Loucy (cell line): ENCODE results near the gene TMEM169.

Experiments used
- H2AFZ ChIP-seq: fragments of 200-600 bp; sonication (generic); 2 replicates; pipeline ENCODE4 v1.6.0; 2016; ENCODE audit warnings: antibody characterized with exemption, mild to moderate bottlenecking, low read length, moderate library complexity
- H3F3A ChIP-seq: fragments of 200-600 bp; 2 replicates; pipeline ENCODE4 v1.6.0; 2016; ENCODE audit warnings: antibody characterized with exemption, low read depth, mild to moderate bottlenecking
- H3K27me3 ChIP-seq: fragments of 200-600 bp; sonication (generic); 2 replicates; pipeline ENCODE4 v1.6.1; 2014; ENCODE audit warnings: low read length, mild to moderate bottlenecking; ENCODE audit not compliant: insufficient read depth, poor library complexity, severe bottlenecking
- H3K36me3 ChIP-seq: fragments of 200-600 bp; sonication (generic); 2 replicates; pipeline ENCODE4 v1.6.1; 2016; ENCODE audit warnings: low read length; ENCODE audit not compliant: insufficient read depth
- H3K4me1 ChIP-seq: fragments of 200-600 bp; sonication (generic); 2 replicates; pipeline ENCODE4 v1.5.1; 2014; ENCODE audit warnings: low read length, mild to moderate bottlenecking; ENCODE audit not compliant: insufficient read depth, poor library complexity, severe bottlenecking
- H3K4me2 ChIP-seq: fragments of 200-600 bp; sonication (generic); 2 replicates; pipeline ENCODE4 v1.6.0; 2014; ENCODE audit warnings: antibody characterized with exemption, low read length, low read depth, mild to moderate bottlenecking; ENCODE audit not compliant: poor library complexity, severe bottlenecking
- H3K4me3 ChIP-seq: fragments of 200-600 bp; sonication (generic); 2 replicates; pipeline ENCODE4 v1.5.1; 2014; ENCODE audit warnings: low read length, mild to moderate bottlenecking, mixed read lengths; ENCODE audit not compliant: poor library complexity, severe bottlenecking
- H3K79me2 ChIP-seq: fragments of 200-600 bp; sonication (generic); 2 replicates; pipeline ENCODE4 v1.6.1; 2014; ENCODE audit warnings: low read length; ENCODE audit not compliant: insufficient read depth
- H3K9ac ChIP-seq: fragments of 200-600 bp; sonication (generic); 2 replicates; pipeline ENCODE4 v1.6.0; 2014; ENCODE audit warnings: mild to moderate bottlenecking, low read depth, low read length, moderate library complexity; ENCODE audit not compliant: poor library complexity, severe bottlenecking
- H3K9me2 ChIP-seq: fragments of 200-600 bp; sonication (generic); replicated peaks from 2 replicates; pipeline ENCODE4 v1.6.1; 2016; ENCODE audit warnings: low read depth, low read length, mixed read lengths
- H3K9me3 ChIP-seq: fragments of 200-600 bp; sonication (generic); 2 replicates; pipeline ENCODE4 v1.6.1; 2014; ENCODE audit warnings: mild to moderate bottlenecking, antibody characterized with exemption, low read length, low read depth; ENCODE audit not compliant: insufficient read depth
- H4K20me1 ChIP-seq: fragments of 200-600 bp; sonication (generic); 2 replicates; pipeline ENCODE4 v1.6.0; 2014; ENCODE audit warnings: antibody characterized with exemption, low read length, mild to moderate bottlenecking; ENCODE audit not compliant: insufficient read depth, poor library complexity, severe bottlenecking
- CTCF ChIP-seq: fragments of 200-600 bp; sonication (generic); conservative IDR thresholded peaks from 2 replicates; pipeline ENCODE4 v1.5.1; 2014; ENCODE audit warnings: mild to moderate bottlenecking, antibody characterized with exemption, low read length
- EZH2phosphoT487 ChIP-seq: fragments of 200-600 bp; IDR thresholded peaks from 2 replicates; pipeline ENCODE4 v1.6.1; 2018; ENCODE audit warnings: antibody characterized with exemption, mild to moderate bottlenecking, moderate library complexity, borderline replicate concordance

TMEM169 gene

GRCh38 chr2:216131175-216131926 lies 49.6 kb downstream of the TMEM169 start:
- no peaks in the 10 kb centered on the region for H3K27me3 ChIP-seq
- H3K9ac ChIP-seq: no peak overlapping the region
- H4K20me1 ChIP-seq: peaks cover 43% of the 10 kb centered on the region
- no peaks in the 10 kb centered on the region for H3F3A ChIP-seq
- H3K79me2 ChIP-seq: peaks cover 57% of the 10 kb centered on the region
- H2AFZ ChIP-seq: no peak overlapping the region
- no peaks in the 10 kb centered on the region for H3K4me1 ChIP-seq
- H3K36me3 ChIP-seq: peaks cover 92% of the 10 kb centered on the region
- no peak overlapping the region for H3K4me3 ChIP-seq
- no peak overlapping the region for H3K4me2 ChIP-seq
- H3K9me3 ChIP-seq: no peaks in the 10 kb centered on the region
- no peaks in the 10 kb centered on the region for H3K9me2 ChIP-seq
- TF ChIP-seq CTCF (no peak), EZH2phosphoT487 (no peak)

GRCh38 chr2:216132585-216132984 lies 50.9 kb downstream of the TMEM169 start:
- no peak for TF ChIP-seq CTCF
- TF ChIP-seq EZH2phosphoT487: no peak
- H3K9ac ChIP-seq: no peak overlapping the region
- H3K9me2 ChIP-seq: no peaks in the 10 kb centered on the region
- peaks cover 32% of the 10 kb centered on the region for H4K20me1 ChIP-seq
- H3K27me3 ChIP-seq: no peaks in the 10 kb centered on the region
- no peaks in the 10 kb centered on the region for H3F3A ChIP-seq
- H3K4me2 ChIP-seq: no peak overlapping the region
- peaks cover 92% of the 10 kb centered on the region for H3K36me3 ChIP-seq
- H3K4me1 ChIP-seq: no peaks in the 10 kb centered on the region
- H3K4me3 ChIP-seq: no peak overlapping the region
- no peak overlapping the region for H2AFZ ChIP-seq
- H3K9me3 ChIP-seq: no peaks in the 10 kb centered on the region
- H3K79me2 ChIP-seq: peaks cover 52% of the 10 kb centered on the region

GRCh38 chr2:216133397-216133796 lies 51.7 kb downstream of the TMEM169 start:
- no peak overlapping the region for H3K4me3 ChIP-seq

More at GRCh38 chr2:216133397-216133796, 51.7 kb downstream of the TMEM169 start:
- Histone ChIP-seq H3F3A (no peaks in the 10 kb centered on the region), H3K4me1 (no peaks in the 10 kb centered on the region), H3K9me2 (no peaks in the 10 kb centered on the region), H3K4me2 (no peak overlapping the region), H3K9me3 (no peaks in the 10 kb centered on the region), H2AFZ (no peak overlapping the region), H3K36me3 (peaks cover 92% of the 10 kb centered on the region), H4K20me1 (peaks cover 25% of the 10 kb centered on the region), H3K9ac (no peak overlapping the region), H3K27me3 (no peaks in the 10 kb centered on the region), H3K79me2 (peaks cover 49% of the 10 kb centered on the region)
- no peak for TF ChIP-seq CTCF
- no peak for TF ChIP-seq EZH2phosphoT487
